Effector memory CD8-positive, alpha-beta T cell (primary cell): ENCODE measurements around the gene LRP1B.
A peak's percentile ranks its signal among the peaks of the same experiment; 100 is the strongest.

Experiments used
- ATAC-seq: fragments of 150-1000 bp; cut with Tn5 transposase; replicated peaks from 2 replicates; pipeline ENCODE4 v1.10.0; 2021; ENCODE audit warnings: mild to moderate bottlenecking, moderate library complexity
- DNase-seq, 3 experiments: peaks; one replicate each; pipeline ENCODE4 v3.0.0; 2021
- H3K27ac Mint-ChIP-seq, 2 donors: one replicate each; pipeline ENCODE4 v1.8.0; 2022; ENCODE audit warnings: mild to moderate bottlenecking in 2 of 2, mixed read lengths in 2 of 2, moderate library complexity in 2 of 2
- H3K27me3 Mint-ChIP-seq, 2 donors: one replicate each; pipeline ENCODE4 v1.8.0; 2022; ENCODE audit warnings: mixed read lengths in 2 of 2
- H3K36me3 Mint-ChIP-seq: one replicate; pipeline ENCODE4 v1.8.0; 2022; ENCODE audit warnings: mild to moderate bottlenecking, moderate library complexity, mixed read lengths; ENCODE audit not compliant: insufficient read depth
- H3K4me1 Mint-ChIP-seq, 2 donors: one replicate each; pipeline ENCODE4 v1.8.0; 2022; ENCODE audit warnings: low read depth in 2 of 2, mixed read lengths in 2 of 2
- H3K4me3 Mint-ChIP-seq, 2 donors: one replicate each; pipeline ENCODE4 v1.8.0; 2022; ENCODE audit warnings: mild to moderate bottlenecking in 2 of 2, mixed read lengths in 2 of 2, moderate library complexity in 2 of 2
- H3K9me3 Mint-ChIP-seq, 2 donors: one replicate each; pipeline ENCODE4 v1.8.0; 2022; ENCODE audit warnings: mixed read lengths in 2 of 2

The LRP1B gene

DNA sequence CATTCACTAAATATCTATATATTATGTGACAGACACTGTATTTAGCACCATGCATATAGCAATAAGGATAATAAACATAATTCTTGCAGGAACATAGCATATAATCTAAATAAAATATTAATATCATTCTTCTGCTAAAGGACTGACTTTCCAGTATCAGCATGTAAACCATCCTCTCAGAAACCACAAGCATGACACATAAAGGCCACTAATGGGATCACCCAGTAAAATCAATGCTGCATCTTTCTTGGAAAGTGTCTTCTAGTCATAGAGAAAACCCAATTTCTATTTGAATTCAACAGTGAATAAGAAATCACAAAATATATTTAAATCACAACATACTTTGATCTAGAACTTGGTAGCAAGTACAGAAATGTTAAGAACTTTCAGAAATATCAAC, 5.8 kb upstream of the LRP1B start:
- ATAC-seq: no peak

DNA sequence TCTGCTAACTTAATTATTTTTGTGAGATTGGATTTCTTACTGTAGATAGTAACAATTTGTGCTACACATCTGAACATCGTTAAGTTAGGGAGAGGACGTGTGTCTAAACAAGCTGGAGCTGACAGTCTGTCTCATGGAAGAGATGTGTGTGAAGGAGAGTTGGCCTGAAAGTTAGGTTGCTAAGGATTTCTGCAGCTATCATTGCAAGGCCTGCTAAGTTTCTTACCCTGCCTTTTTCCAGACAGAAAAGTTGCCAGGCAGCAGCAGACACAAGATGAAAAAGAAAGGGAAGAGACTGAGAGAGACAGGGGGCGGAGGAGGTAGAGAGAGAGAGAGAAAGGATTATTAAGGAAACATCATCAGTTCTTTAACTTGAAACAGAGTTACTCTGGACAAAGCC, 4.1 kb upstream of the LRP1B start:
- H3K9me3 Mint-ChIP-seq: peaks cover 0 to 5% of the 10 kb centered on the region in 2 donors
- H3K27me3 Mint-ChIP-seq: peaks cover 0 to 15% of the 10 kb centered on the region in 2 donors
- H3K4me3 Mint-ChIP-seq: no peak overlapping the region
- H3K36me3 Mint-ChIP-seq: no peaks in the 10 kb centered on the region
- DNase-seq (no peak), ATAC-seq (no peak)
- H3K4me1 Mint-ChIP-seq: peaks cover 0 to 6% of the 10 kb centered on the region in 2 donors
- H3K27ac Mint-ChIP-seq: no peak overlapping the region

More for the DNA sequence above, 5.8 kb upstream of the LRP1B start:
- Mint-ChIP-seq H3K4me1 (no peaks in the 10 kb centered on the region), H3K4me3 (no peak overlapping the region), H3K27me3 (no peaks in the 10 kb centered on the region), H3K36me3 (no peaks in the 10 kb centered on the region), H3K27ac (no peak overlapping the region), H3K9me3 (peaks cover 0 to 5% of the 10 kb centered on the region in 2 donors)
- DNase-seq: no peak

DNA sequence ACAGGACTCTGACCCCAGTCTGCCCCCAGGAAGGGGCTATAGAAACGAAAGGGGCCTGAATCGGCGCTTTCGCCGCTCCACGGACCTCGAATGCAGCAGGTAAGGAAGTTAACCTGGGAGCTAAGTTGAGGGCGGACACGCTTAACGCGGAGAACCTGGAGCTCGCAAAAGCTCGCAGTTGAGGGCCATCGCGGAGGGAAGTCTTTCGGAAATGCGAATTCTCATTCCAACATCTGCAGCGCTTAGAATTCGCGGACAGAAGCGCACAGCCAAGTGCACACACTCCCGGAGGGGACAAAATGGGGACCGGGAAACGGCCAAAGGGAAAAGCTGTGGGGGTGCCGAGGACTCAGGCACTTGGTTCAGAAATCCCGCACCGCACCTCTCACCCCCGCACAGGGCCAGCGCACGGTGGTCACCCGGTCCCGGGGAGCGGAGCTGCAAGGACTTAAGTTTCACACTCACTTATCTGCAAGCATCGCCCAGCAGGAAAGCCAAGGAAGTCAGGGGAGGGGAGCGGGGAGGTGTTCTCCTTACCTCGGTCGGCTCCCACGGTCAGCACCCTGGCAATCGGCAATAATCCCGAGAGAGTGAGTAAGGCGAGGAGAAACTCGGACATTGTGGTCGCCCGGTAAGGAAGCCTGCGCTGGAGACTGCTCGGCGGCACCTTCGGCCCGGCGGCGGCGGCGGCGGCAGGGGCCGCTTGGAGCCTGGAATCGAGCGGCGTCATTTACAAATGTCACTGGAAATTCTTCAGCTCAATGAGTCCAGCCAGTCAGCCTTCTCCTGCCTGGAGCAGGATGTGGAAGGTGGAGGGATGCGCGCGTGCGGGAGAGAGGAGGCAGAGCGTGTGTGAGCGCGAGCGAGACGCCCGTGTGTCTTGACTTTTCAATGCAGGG, 456 bp downstream of the LRP1B start:
- H3K27me3 Mint-ChIP-seq: peaks cover 0 to 17% of the 10 kb centered on the region in 2 donors
- ATAC-seq (no peak), DNase-seq (no peak)
- peaks cover 0 to 6% of the 10 kb centered on the region in 2 donors for H3K4me1 Mint-ChIP-seq
- no peaks in the 10 kb centered on the region for H3K36me3 Mint-ChIP-seq
- peak overlapping the region in 1 of 2 donors; percentile 40 for H3K4me3 Mint-ChIP-seq
- H3K27ac Mint-ChIP-seq: no peak overlapping the region
- H3K9me3 Mint-ChIP-seq: peaks cover 6 to 7% of the 10 kb centered on the region in 2 donors

DNA sequence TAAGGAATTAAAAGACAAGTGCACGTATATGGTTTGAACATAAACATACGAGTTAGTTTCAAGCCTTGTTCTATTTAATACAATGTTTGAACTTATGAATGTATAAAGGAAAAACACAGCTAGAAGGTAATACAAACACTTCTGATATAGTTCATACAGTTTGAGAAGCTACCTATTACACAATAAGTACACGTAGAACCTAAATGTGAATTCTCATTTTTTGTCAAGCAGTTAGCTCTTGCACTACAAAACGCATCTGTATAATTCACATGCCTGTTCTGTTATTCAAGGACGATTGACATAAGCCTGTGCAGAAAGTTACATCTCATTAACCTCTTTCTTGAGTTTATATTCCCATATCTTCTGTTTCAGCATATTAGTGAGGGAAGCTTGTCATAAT, 2.7 kb downstream of the LRP1B start:
- DNase-seq (no peak), ATAC-seq (no peak)
- no peak overlapping the region for H3K4me3 Mint-ChIP-seq
- H3K4me1 Mint-ChIP-seq: peaks cover 0 to 6% of the 10 kb centered on the region in 2 donors
- H3K27me3 Mint-ChIP-seq: peaks cover 0 to 17% of the 10 kb centered on the region in 2 donors
- H3K9me3 Mint-ChIP-seq: peaks cover 8 to 14% of the 10 kb centered on the region in 2 donors
- H3K27ac Mint-ChIP-seq: no peak overlapping the region
- no peaks in the 10 kb centered on the region for H3K36me3 Mint-ChIP-seq

DNA sequence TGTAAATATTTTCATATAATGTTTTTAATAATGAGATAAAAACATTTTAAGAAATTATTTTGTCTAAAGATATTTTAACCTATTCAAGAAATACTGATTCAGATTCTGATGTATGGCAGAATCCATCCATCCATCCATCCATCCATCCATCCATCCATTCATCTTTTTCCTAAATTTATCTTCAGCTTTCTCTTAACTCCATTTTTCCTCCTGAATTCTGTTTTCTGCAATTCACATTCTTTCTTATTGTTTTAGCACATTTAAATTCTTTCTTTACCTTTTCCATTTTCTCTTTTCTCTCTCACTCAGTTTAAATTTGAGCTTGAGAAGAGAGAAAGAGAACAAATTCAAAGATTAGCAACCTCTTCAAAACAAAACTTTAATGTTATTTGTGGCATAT, 3.6 kb downstream of the LRP1B start:
- Mint-ChIP-seq H3K36me3 (no peaks in the 10 kb centered on the region), H3K27me3 (peaks cover 0 to 17% of the 10 kb centered on the region in 2 donors), H3K9me3 (peaks cover 10 to 14% of the 10 kb centered on the region in 2 donors), H3K27ac (no peak overlapping the region), H3K4me3 (no peak overlapping the region), H3K4me1 (peaks cover 0 to 6% of the 10 kb centered on the region in 2 donors)
- DNase-seq (no peak), ATAC-seq (no peak)

DNA sequence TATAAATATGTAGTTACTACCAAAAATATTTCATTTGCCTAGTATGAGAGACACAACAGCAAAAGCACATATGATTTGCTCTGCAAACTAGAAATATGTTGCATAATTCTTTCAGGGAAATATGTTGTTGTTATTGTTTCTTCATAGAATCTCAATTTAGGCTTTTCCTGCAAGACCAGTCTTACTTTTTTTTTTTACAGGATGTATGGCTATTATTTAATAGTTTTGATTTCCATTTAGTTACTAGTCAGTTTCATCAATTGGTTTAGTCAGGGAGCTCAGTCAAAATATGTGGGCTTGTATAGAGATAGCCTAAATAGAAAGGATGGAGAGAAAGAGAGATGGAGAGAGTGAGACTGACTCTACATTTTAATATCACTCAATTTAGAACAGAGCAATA, 6.1 kb downstream of the LRP1B start:
- Mint-ChIP-seq H3K27me3 (peaks cover 0 to under 1% of the 10 kb centered on the region in 2 donors), H3K27ac (no peak overlapping the region), H3K36me3 (no peaks in the 10 kb centered on the region), H3K4me3 (no peak overlapping the region), H3K9me3 (peaks cover 15 to 21% of the 10 kb centered on the region in 2 donors), H3K4me1 (no peaks in the 10 kb centered on the region)
- ATAC-seq (no peak), DNase-seq (no peak)

DNA sequence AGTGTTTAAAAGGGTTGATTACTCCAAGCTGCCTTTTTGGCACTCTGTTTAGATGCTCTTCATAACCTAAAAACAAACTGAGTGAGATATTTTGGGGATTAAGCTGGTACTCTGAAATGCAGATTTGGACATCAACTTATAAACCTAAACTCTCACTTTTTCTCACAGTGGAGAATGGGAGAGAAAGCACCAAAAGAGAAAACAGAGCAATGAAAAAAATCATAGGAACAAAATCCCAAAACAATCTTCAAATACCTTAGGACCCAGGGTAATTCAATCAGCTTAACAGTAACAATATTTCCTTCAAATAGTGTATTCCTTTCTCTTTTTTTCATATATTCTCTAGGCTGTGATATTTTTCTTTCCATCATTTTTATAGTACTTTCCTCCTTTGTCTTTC, 11.5 kb downstream of the LRP1B start:
- no peaks in the 10 kb centered on the region for H3K36me3 Mint-ChIP-seq
- no peak overlapping the region for H3K27ac Mint-ChIP-seq
- peaks cover 13 to 19% of the 10 kb centered on the region in 2 donors for H3K9me3 Mint-ChIP-seq
- DNase-seq (no peak), ATAC-seq (no peak)
- H3K4me1 Mint-ChIP-seq: no peaks in the 10 kb centered on the region
- H3K4me3 Mint-ChIP-seq: no peak overlapping the region
- no peaks in the 10 kb centered on the region for H3K27me3 Mint-ChIP-seq

DNA sequence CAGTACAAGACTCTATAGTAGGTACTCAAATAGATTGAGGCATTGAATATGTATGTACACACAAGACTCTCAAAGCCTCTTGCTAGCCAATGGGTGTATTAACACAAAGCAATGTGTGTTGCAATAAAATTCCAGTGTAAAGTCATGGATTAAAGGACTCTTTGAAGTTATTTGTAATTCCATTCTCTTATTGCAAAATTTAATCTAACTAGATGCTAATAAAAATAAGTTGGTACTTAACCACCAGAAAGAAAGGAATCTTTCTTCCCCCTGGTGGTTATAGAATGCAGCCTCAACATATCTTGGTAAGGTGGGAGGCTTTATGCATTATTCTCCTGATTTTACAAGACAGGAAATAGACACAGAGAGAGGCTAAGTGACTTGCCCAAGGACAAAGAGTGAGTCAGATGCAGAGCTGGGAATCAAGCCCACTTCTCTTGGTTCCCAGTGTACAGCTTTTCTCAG, 18.0 kb downstream of the LRP1B start:
- Mint-ChIP-seq H3K4me1 (no peaks in the 10 kb centered on the region), H3K27me3 (no peaks in the 10 kb centered on the region), H3K9me3 (peaks cover 9% of the 10 kb centered on the region in 2 donors), H3K4me3 (no peak overlapping the region), H3K27ac (no peak overlapping the region), H3K36me3 (no peaks in the 10 kb centered on the region)
- ATAC-seq (no peak), DNase-seq (no peak)

DNA sequence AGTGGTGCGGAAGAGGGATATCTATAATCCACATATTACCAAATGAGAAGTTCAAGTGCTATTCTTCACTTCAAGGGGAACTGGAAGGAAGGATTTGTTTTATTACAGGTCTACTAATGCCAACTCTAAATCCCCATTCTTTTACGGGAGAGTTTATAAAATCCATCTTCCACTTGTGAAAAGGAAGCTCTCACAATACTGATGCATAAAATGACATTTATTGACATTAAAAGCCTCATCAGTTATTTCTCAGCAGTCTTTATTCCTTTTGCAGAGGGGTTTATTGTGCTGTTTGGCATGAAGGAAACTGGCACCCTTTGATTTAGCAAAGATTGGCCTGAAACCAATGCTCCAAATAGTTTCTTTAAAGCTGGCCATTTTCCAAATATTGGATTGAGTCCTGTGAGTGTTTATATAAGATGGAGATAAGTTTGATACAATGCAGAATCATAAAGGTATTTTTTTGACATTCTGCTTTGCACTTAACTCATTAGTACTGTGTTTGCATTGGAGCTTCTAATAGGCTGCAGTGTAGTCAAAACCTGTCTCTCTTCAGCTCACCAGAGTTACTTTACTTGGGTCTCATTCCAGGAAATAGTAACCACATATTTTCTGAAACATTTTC, 26.6 kb downstream of the LRP1B start:
- peaks cover 0 to 4% of the 10 kb centered on the region in 2 donors for H3K9me3 Mint-ChIP-seq
- no peak overlapping the region for H3K27ac Mint-ChIP-seq
- H3K4me1 Mint-ChIP-seq: no peaks in the 10 kb centered on the region
- DNase-seq (no peak), ATAC-seq (no peak)
- H3K27me3 Mint-ChIP-seq: no peaks in the 10 kb centered on the region
- H3K4me3 Mint-ChIP-seq: no peak overlapping the region
- H3K36me3 Mint-ChIP-seq: no peaks in the 10 kb centered on the region

DNA sequence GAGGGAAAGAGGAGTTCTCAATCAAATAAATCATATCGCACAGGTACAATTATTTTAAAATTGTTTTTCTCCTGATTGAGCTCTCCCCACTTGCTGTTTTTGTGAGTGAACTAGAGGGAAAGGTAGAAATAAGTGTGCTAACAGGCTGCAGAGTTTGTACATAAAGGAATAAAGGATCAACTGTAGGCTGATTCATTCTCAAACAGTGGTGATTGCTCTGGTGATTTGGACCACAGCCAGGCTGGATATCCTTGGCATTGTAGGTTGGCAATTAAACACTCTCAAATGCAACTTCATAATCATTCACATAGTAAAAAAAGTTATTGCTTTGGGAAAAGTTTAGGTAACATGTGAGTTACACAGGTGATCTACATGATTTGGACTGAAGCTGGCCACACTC, 29.8 kb downstream of the LRP1B start:
- Mint-ChIP-seq H3K27me3 (no peaks in the 10 kb centered on the region), H3K9me3 (peaks cover 5 to 7% of the 10 kb centered on the region in 2 donors), H3K4me3 (no peak overlapping the region), H3K27ac (no peak overlapping the region), H3K4me1 (no peaks in the 10 kb centered on the region), H3K36me3 (no peaks in the 10 kb centered on the region)
- ATAC-seq: no peak
- no peak for DNase-seq

DNA sequence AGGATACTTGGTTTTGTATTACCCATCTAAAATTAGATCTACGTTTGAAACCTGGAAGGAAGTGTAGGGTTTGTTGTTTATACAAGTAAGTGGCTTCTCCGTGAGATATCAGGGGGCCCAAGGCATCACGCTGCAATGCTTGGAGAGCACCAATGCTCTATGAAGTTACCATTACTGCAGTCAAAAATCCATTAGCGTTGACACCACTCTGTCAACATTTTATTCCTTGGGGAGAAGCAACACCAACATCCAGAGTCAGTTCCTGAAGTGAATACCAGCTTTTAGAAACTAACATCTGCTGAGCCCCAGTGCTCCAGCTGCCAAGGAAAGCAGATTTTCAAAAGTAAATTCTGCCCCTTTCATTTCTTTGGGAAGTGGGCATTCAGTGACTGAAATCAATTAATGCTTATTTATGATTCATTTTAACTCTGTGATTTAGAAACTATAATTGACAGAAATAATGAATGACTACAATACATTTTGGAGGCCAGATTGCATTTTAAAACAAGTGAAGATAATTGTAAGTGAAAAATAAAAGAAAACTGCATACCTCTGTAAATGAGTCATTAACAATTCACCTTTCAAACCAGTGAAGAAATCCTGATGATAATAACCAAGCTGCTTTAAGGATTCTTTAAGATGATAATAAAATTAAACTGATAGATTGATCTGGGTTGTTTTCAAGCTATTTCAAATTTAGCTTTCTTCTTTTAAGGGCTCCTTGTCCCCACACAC, 30.5 kb downstream of the LRP1B start:
- no peak for ATAC-seq
- no peaks in the 10 kb centered on the region for H3K4me1 Mint-ChIP-seq
- no peaks in the 10 kb centered on the region for H3K36me3 Mint-ChIP-seq

DNA sequence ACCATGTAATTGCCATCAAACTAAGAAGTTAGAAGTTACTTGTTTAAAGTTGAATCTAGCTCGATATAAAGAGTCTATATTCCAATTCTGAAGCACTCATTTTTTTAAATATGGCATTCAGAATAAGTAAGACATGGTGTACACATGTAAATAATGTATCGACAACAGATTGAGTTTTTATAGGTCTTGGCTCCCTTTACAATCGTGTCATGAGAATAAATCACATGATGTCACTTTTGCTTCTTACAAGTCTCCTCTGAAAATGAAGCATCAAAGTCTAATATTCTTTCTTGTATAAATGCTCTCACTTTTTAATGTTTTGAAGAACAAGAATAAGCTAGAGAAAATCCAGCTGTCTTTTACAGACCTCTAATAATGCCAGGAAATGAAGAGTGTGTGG, 33.1 kb downstream of the LRP1B start:
- H3K9me3 Mint-ChIP-seq: peaks cover 3 to 7% of the 10 kb centered on the region in 2 donors
- H3K36me3 Mint-ChIP-seq: no peaks in the 10 kb centered on the region
- DNase-seq (no peak), ATAC-seq (no peak)
- no peak overlapping the region for H3K4me3 Mint-ChIP-seq
- no peak overlapping the region for H3K27ac Mint-ChIP-seq
- H3K4me1 Mint-ChIP-seq: no peaks in the 10 kb centered on the region
- no peaks in the 10 kb centered on the region for H3K27me3 Mint-ChIP-seq

More for the DNA sequence above, 30.5 kb downstream of the LRP1B start:
- peaks cover 5 to 7% of the 10 kb centered on the region in 2 donors for H3K9me3 Mint-ChIP-seq
- no peaks in the 10 kb centered on the region for H3K27me3 Mint-ChIP-seq
- H3K4me3 Mint-ChIP-seq: no peak overlapping the region
- DNase-seq: no peak
- H3K27ac Mint-ChIP-seq: no peak overlapping the region

DNA sequence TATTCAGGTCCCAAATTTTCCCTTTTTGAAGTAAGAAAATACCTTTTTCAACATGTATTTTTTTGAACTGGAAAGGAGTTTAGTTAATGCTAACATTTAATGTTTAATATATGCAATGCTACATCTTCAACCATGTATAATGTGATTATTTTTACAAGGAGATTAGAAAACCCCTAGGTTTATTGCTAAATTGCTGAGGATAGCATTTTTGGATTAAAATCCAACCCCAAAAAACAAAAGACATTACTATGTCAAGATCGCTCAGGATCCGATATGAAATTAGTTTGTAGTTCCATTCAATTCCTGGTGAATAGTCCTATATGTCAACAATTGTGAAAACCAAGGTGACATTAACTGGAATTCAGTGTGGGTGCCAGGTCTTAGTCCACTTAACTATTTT, 35.2 kb downstream of the LRP1B start:
- DNase-seq (no peak), ATAC-seq (no peak)
- Mint-ChIP-seq H3K9me3 (peaks cover 5 to 7% of the 10 kb centered on the region in 2 donors), H3K36me3 (no peaks in the 10 kb centered on the region), H3K27me3 (no peaks in the 10 kb centered on the region), H3K4me1 (no peaks in the 10 kb centered on the region), H3K4me3 (no peak overlapping the region), H3K27ac (no peak overlapping the region)
